ENCODE results near the gene RESP18. TPM values are rescaled to one million over a fixed set of nuclear protein-coding genes. Genes with fewer than 3 reads are reported as not detected.

Gene RESP18
- total RNA-seq, result not detected in 2 replicates

GRCh38 chr2:219332542-219332941 is at the start of gene RESP18:
RESP18 (minus strand) TSS chr2:219332744.

GRCh38 chr2:219309278-219309677 is 23.3 kb downstream of the RESP18 start, which contains the start of gene PTPRN:
PTPRN (minus strand) TSS chr2:219309401; CDS start chr2:219309332, 69 bp downstream.

GRCh38 chr2:219279151-219279915 is 53.2 kb downstream of the RESP18 start, which contains the start of gene DNAJB2:
DNAJB2 (plus strand) TSS chr2:219279366; CDS start chr2:219279834, 468 bp downstream.

Small RNA genes within 50 kb of the gene (small RNA-seq; reads per million reads assigned to genes)
- gene AC053503.3 (not detected), gene MIR153-1 (not detected)

Other genes starting within 250 kb of the RESP18 start
- 21.9 and 23.6 TPM in 2 replicates for gene NHEJ1, start 171.9 kb downstream of the RESP18 start, total RNA-seq
- gene SLC23A3, start 162.7 kb downstream of the RESP18 start, total RNA-seq, result 0.54 and 2.0 TPM in 2 replicates
- 13.4 and 14.5 TPM in 2 replicates for gene CNPPD1, start 155.8 kb downstream of the RESP18 start, total RNA-seq
- 75.0 and 85.6 TPM in 2 replicates for gene RETREG2, start 154.5 kb downstream of the RESP18 start, total RNA-seq
- 31.4 and 37.8 TPM in 2 replicates for gene ZFAND2B, start 126.0 kb downstream of the RESP18 start, total RNA-seq
- 16.1 and 38.0 TPM in 2 replicates for gene ABCB6, start 113.8 kb downstream of the RESP18 start, total RNA-seq
- 36.1 and 71.0 TPM in 2 replicates for gene ATG9A, start 103.1 kb downstream of the RESP18 start, total RNA-seq
- gene ANKZF1, start 102.9 kb downstream of the RESP18 start, total RNA-seq, result 34.9 and 45.5 TPM in 2 replicates
- 28.3 and 33.0 TPM in 2 replicates for gene GLB1L, start 87.3 kb downstream of the RESP18 start, total RNA-seq
- gene STK16, start 87.3 kb downstream of the RESP18 start, total RNA-seq, result 30.2 and 77.9 TPM in 2 replicates
- gene TUBA4B, start 79.5 kb downstream of the RESP18 start, total RNA-seq, result not detected in 2 replicates
- 5.1 and 69.6 TPM in 2 replicates for gene TUBA4A, start 78.8 kb downstream of the RESP18 start, total RNA-seq
- 63.2 and 74.1 TPM in 2 replicates for gene DNAJB2, start 53.4 kb downstream of the RESP18 start, total RNA-seq
- gene PTPRN, start 23.3 kb downstream of the RESP18 start, total RNA-seq, result under 0.01 and 0.11 TPM in 2 replicates
- 47.5 and 55.0 TPM in 2 replicates for gene DNPEP, start 55.2 kb upstream of the RESP18 start, total RNA-seq
- gene DES, start 85.6 kb upstream of the RESP18 start, total RNA-seq, result under 0.01 TPM in 1 of 2 replicates, not detected in the other
- 20.4 and 40.8 TPM in 2 replicates for gene SPEG, start 102.1 kb upstream of the RESP18 start, total RNA-seq
- gene GMPPA, start 166.1 kb upstream of the RESP18 start, total RNA-seq, result 76.6 and 138 TPM in 2 replicates
- under 0.01 and 0.22 TPM in 2 replicates for gene ASIC4, start 181.7 kb upstream of the RESP18 start, total RNA-seq
- gene CHPF, start 211.1 kb upstream of the RESP18 start, total RNA-seq, result 276 and 392 TPM in 2 replicates
- 3.4 and 3.5 TPM in 2 replicates for gene TMEM198, start 211.3 kb upstream of the RESP18 start, total RNA-seq
- 134 and 197 TPM in 2 replicates for gene OBSL1, start 238.8 kb upstream of the RESP18 start, total RNA-seq
- 2.5 and 4.7 TPM in 2 replicates for gene INHA, start 239.6 kb upstream of the RESP18 start, total RNA-seq